Caco-2 (cell line): Measurements from ENCODE around the gene DDHD1. TPM values are rescaled to one million over a fixed set of nuclear protein-coding genes. Genes with fewer than 3 reads are reported as not detected.

Experiments
- BruUV-seq: library from RNA; stranded (reverse); fragments of 400-500 nt; replicated peaks from 2 replicates; lab custom pipeline; 2021; lab: Mats Ljungman, UMichigan
- CTCF ChIA-PET: fragments of 300-600 bp; sonication (Branson Sonifier 250); formaldehyde crosslinking; loops from one replicate; lab custom pipeline; 2022; ENCODE audit warnings: antibody characterized with exemption; lab: Charles Lee
- POLR2A ChIA-PET: fragments of 300-600 bp; sonication (Branson Sonifier 250); formaldehyde crosslinking; loops from one replicate; lab custom pipeline; 2022; ENCODE audit warnings: antibody characterized with exemption; lab: Charles Lee
- DNase-seq, 2 experiments: peaks; one replicate each; pipeline versions ENCODE4 v3.0.0 to v3.0.0-alpha.2; 2020 to 2022
- H3K27me3 ChIP-seq: replicated peaks from 2 replicates; pipeline ENCODE4 v1.6.0; 2011; ENCODE audit warnings: low read length; ENCODE audit not compliant: control insufficient read depth, insufficient read depth
- H3K36me3 ChIP-seq: 2 replicates; pipeline ENCODE4 v1.5.1; 2011; ENCODE audit warnings: low read length; ENCODE audit not compliant: control insufficient read depth, insufficient read depth
- H3K4me1 ChIP-seq: fragments of 250-450 bp; sonication (Bioruptor Pico); 2 replicates; pipeline ENCODE4 v1.5.1; 2020; ENCODE audit warnings: mild to moderate bottlenecking
- H3K4me3 ChIP-seq: 2 replicates; pipeline ENCODE4 v1.5.1; 2011; ENCODE audit warnings: low read depth, mild to moderate bottlenecking, control low read depth, low read length
- H3K9me3 ChIP-seq: fragments of 250-450 bp; sonication (Bioruptor Pico); 2 replicates; pipeline ENCODE4 v1.5.1; 2020; ENCODE audit warnings: mild to moderate bottlenecking, moderate library complexity
- H3K27ac Mint-ChIP-seq: one replicate; pipeline ENCODE4 v1.8.0; 2022; ENCODE audit warnings: mixed read lengths; ENCODE audit not compliant: unreplicated experiment
- H3K27me3 Mint-ChIP-seq: one replicate; pipeline ENCODE4 v1.8.0; 2022; ENCODE audit warnings: mixed read lengths; ENCODE audit not compliant: insufficient read depth, unreplicated experiment
- H3K36me3 Mint-ChIP-seq: one replicate; pipeline ENCODE4 v1.8.0; 2022; ENCODE audit warnings: mild to moderate bottlenecking, mixed read lengths; ENCODE audit not compliant: insufficient read depth, unreplicated experiment
- H3K4me1 Mint-ChIP-seq: one replicate; pipeline ENCODE4 v1.8.0; 2022; ENCODE audit warnings: low read depth, mixed read lengths; ENCODE audit not compliant: unreplicated experiment
- H3K4me3 Mint-ChIP-seq: one replicate; pipeline ENCODE4 v1.8.0; 2022; ENCODE audit warnings: mild to moderate bottlenecking, moderate library complexity, mixed read lengths; ENCODE audit not compliant: unreplicated experiment
- H3K9me3 Mint-ChIP-seq: one replicate; pipeline ENCODE4 v1.8.0; 2022; ENCODE audit warnings: mixed read lengths; ENCODE audit not compliant: unreplicated experiment
- intact Hi-C: fragments of 100-400 bp; cut with micrococcal nuclease; formaldehyde crosslinking; loops from one replicate; pipeline ENCODE4 v1.10.0; 2022; ENCODE audit not compliant: unreplicated experiment
- total RNA-seq: library from RNA; stranded (reverse); gene quantifications from 2 replicates; pipeline ENCODE4 v1.2.3, GENCODE V29; 2022
- TF ChIP-seq, protein P1 (sequence below), 2 experiments: fragments of 200-600 bp in 1 of 2; IDR thresholded peaks; 1 replicate in 1 of 2; 2 replicates in 1 of 2; pipeline versions ENCODE4 v1.5.1 to v1.8.0; 2011 to 2022; ENCODE audit warnings: antibody characterized with exemption in 1 of 2, control low read depth in 1 of 2, inconsistent platforms in 1 of 2, low read depth in 1 of 2, low read length in 1 of 2, mild to moderate bottlenecking in 1 of 2, moderate library complexity in 1 of 2; ENCODE audit not compliant: insufficient read depth in 1 of 2, severe bottlenecking in 1 of 2, unreplicated experiment in 1 of 2

The DDHD1 gene
- total RNA-seq, 1 experiment from 2014 or later = 8.8 TPM

DNA sequence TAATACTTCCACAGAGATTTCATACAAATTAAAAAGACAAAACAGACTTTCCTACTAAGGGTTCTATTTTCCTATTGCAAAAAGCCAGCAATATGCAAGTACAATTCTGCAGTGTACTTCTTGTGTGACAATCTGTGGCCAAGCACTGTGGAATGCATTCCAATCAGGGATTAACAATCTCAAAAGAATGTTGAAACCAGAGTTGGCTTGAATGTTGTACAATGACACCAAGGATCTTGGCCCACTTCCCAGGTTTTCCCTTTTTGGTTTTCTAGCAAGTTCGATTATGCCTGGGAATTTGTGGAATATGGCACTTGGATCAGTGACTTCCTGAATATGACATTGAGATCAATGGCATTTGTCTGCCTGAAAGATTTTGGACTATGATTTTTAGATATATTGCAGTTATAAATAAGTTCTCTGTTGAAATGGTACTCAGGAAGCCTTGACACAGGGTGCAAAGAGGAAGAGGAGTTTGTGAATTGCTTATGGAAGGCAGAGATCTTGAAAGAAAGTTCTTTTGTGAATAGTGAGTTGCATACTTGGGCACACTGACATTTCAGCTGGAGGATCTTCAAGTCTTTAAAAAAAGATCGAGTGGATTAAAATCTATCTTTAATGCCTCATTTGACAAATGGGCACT lies 120.8 kb downstream of the DDHD1 start:
- H3K27me3 Mint-ChIP-seq = no peaks in the 10 kb centered on the region
- no peak overlapping the region for H3K4me3 Mint-ChIP-seq
- H3K4me1 ChIP-seq = peaks cover 10% of the 10 kb centered on the region
- ChIA-PET CTCF (no interaction called here), POLR2A (no interaction called here)
- H3K9me3 Mint-ChIP-seq = no peaks in the 10 kb centered on the region
- H3K9me3 ChIP-seq = no peaks in the 10 kb centered on the region; the same call in 1 of the 2 replicates
- H3K36me3 ChIP-seq = no peaks in the 10 kb centered on the region
- no peak overlapping the region for H3K4me3 ChIP-seq
- no peak for DNase-seq
- peaks cover 6% of the 10 kb centered on the region for H3K4me1 Mint-ChIP-seq
- H3K27me3 ChIP-seq = no peaks in the 10 kb centered on the region
- H3K36me3 Mint-ChIP-seq = no peaks in the 10 kb centered on the region
- no TSS peak for BruUV-seq
- TF ChIP-seq, protein P1, sequence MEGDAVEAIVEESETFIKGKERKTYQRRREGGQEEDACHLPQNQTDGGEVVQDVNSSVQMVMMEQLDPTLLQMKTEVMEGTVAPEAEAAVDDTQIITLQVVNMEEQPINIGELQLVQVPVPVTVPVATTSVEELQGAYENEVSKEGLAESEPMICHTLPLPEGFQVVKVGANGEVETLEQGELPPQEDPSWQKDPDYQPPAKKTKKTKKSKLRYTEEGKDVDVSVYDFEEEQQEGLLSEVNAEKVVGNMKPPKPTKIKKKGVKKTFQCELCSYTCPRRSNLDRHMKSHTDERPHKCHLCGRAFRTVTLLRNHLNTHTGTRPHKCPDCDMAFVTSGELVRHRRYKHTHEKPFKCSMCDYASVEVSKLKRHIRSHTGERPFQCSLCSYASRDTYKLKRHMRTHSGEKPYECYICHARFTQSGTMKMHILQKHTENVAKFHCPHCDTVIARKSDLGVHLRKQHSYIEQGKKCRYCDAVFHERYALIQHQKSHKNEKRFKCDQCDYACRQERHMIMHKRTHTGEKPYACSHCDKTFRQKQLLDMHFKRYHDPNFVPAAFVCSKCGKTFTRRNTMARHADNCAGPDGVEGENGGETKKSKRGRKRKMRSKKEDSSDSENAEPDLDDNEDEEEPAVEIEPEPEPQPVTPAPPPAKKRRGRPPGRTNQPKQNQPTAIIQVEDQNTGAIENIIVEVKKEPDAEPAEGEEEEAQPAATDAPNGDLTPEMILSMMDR (IDR thresholded peaks at IDR 0.05; ENCODE audit: insufficient read depth in 1 of 2, low read depth in 1 of 2, low read length in 1 of 2, severe bottlenecking in 1 of 2, unreplicated experiment in 1 of 2) = no peak
- H3K27ac Mint-ChIP-seq = no peak overlapping the region
- intact Hi-C loops = no loop called here

DNA sequence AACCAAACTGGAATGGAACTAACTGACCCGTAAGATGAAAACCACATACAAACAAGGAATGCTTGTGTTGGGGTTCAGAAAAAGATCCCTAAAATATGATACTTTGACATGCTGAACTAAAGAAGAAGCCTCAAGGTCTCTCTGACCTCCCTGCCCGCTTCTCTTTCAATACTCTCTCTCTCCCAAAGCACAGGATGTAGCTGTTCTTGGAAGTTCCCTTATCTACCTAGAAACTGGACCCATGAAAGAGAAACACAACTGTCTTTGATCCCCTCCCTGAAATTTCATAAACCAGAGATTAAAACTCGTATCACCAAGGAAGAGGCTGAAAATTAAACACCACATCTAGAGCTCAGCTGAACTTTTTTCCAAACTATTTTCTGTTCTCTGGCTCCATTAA lies 125.6 kb downstream of the DDHD1 start:
- POLR2A ChIA-PET = no interaction called here
- no TSS peak for BruUV-seq
- H3K36me3 Mint-ChIP-seq = no peaks in the 10 kb centered on the region
- no peaks in the 10 kb centered on the region for H3K9me3 Mint-ChIP-seq
- Histone ChIP-seq H3K9me3 (no peaks in the 10 kb centered on the region; the same call in 1 of the 2 replicates), H3K4me3 (no peak overlapping the region), H3K27me3 (no peaks in the 10 kb centered on the region), H3K36me3 (no peaks in the 10 kb centered on the region), H3K4me1 (peaks cover 3% of the 10 kb centered on the region)
- no peak overlapping the region for H3K4me3 Mint-ChIP-seq
- TF ChIP-seq, protein P1 (IDR thresholded peaks at IDR 0.05; ENCODE audit: insufficient read depth in 1 of 2, low read depth in 1 of 2, low read length in 1 of 2, severe bottlenecking in 1 of 2, unreplicated experiment in 1 of 2) = no peak
- no peak overlapping the region for H3K27ac Mint-ChIP-seq
- no peaks in the 10 kb centered on the region for H3K27me3 Mint-ChIP-seq
- CTCF ChIA-PET = no interaction called here
- H3K4me1 Mint-ChIP-seq = peaks cover 5% of the 10 kb centered on the region
- intact Hi-C loops = no loop called here
- no peak for DNase-seq

DNA sequence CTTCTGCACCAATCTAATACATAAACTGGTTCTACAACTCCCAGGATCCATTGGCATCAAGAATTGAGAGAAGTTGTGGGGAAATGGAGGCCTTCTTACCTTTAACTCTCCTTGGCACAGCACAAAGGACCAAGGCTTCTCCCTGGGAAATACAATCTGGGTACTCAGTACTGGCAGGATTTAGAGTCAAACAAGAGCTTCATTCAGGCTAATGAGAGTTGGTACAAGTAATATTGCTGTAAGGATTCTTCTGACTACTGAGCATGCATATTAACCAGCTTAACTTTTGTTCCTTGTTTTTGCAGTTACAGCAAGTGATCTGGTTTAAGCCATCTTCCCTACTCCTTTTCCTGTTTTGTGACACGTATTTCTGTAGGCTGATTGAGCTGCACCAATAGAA lies 126.1 kb downstream of the DDHD1 start:
- H3K36me3 ChIP-seq = no peaks in the 10 kb centered on the region
- ChIA-PET CTCF (no interaction called here), POLR2A (no interaction called here)
- TF ChIP-seq, protein P1 (IDR thresholded peaks at IDR 0.05; ENCODE audit: insufficient read depth in 1 of 2, low read depth in 1 of 2, low read length in 1 of 2, severe bottlenecking in 1 of 2, unreplicated experiment in 1 of 2) = no peak
- no peaks in the 10 kb centered on the region for H3K27me3 Mint-ChIP-seq
- no peak overlapping the region for H3K4me3 ChIP-seq
- no peaks in the 10 kb centered on the region for H3K4me1 ChIP-seq
- no peaks in the 10 kb centered on the region for H3K4me1 Mint-ChIP-seq
- no peak for DNase-seq
- BruUV-seq = no TSS peak
- no peaks in the 10 kb centered on the region for H3K27me3 ChIP-seq
- H3K36me3 Mint-ChIP-seq = no peaks in the 10 kb centered on the region
- H3K9me3 Mint-ChIP-seq = no peaks in the 10 kb centered on the region
- H3K27ac Mint-ChIP-seq = no peak overlapping the region
- intact Hi-C loops = no loop called here
- no peaks in the 10 kb centered on the region; the same call in 1 of the 2 replicates for H3K9me3 ChIP-seq
- no peak overlapping the region for H3K4me3 Mint-ChIP-seq
